Measurements from ENCODE around the gene SPON1. TPM values are rescaled to one million over a fixed set of nuclear protein-coding genes. Genes with fewer than 3 reads are reported as not detected.
A peak's percentile ranks its signal among the peaks of the same experiment; 100 is the strongest.

SPON1 gene
- total RNA-seq, 1 experiment from 2014 or later: 0.10 TPM

DNA sequence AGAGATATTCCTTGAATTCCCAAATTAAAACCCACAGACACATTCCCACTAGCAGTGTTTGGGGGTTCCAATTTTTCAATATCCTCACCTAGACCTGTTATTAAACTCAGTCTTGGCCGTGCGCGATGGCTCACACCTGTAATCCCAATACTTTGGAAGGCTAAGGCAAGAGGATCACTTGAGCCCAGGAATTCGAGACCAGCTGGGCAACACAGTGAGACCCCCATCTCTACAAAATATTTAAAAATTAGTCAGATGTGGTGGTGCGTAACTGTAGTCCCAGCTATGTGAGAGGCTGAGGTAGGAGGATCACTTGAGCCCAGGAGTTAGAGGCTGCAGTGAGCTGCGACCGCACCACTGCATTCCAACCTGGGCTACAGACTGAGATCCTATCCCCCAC, 343.1 kb downstream of the SPON1 start:
- CTCF ChIA-PET: no interaction called here
- in situ Hi-C loops (cut with HindIII; ENCODE audit: low pct_unique_long_range_greater_than_20kb, low sequenced_read_pairs): no loop called here

DNA sequence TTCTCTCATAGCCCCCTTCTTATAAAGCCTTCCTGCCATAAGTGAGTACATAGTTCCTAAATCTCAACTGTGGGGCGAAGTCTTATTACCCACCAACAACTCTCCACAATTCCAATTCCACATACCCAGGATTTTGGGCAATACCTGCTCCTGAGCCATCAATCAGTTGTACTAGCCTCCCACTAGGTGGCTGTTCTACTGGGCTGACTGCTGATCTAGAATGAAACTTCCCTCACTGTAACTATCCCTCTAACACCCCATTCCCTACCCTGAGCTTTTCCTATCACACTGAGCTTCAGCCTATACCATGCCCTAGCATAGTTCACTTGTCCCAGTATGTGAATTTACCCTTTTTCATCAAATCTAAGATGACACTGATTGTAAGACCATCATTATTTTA, 344.0 kb downstream of the SPON1 start:
- in situ Hi-C loops (cut with HindIII; ENCODE audit: low pct_unique_long_range_greater_than_20kb, low sequenced_read_pairs): no loop called here
- H3K36me3 ChIP-seq (ENCODE audit: control insufficient read depth, insufficient read depth, low read length): no peaks in the 10 kb centered on the region
- peaks cover 16% of the 10 kb centered on the region for H3K4me1 ChIP-seq (ENCODE audit: control insufficient read depth, insufficient read depth, low read length)
- no peaks in the 10 kb centered on the region for H3K27me3 ChIP-seq (ENCODE audit: control insufficient read depth, insufficient read depth, low read length)
- DNase-seq (ENCODE audit: low read depth, low spot score) (no peak), ATAC-seq (peak; percentile 44; the same call in 1 of the 2 replicates)
- H3K27ac ChIP-seq (ENCODE audit: low read length): no peak overlapping the region
- CTCF ChIA-PET: no interaction called here
- TF ChIP-seq CTCF (IDR thresholded peaks at IDR 0.05) (peak; percentile 36), TCF7L2 (IDR thresholded peaks at IDR 0.05; ENCODE audit: low read depth, low read length) (no peak), POLR2AphosphoS5 (IDR thresholded peaks at IDR 0.05; ENCODE audit: low read depth, low read length) (no peak), REST (IDR thresholded peaks at IDR 0.05; ENCODE audit: insufficient read depth in 1 of 2, low read depth in 2 of 2, low read length in 1 of 2) (no peak), SIN3A (IDR thresholded peaks at IDR 0.05; ENCODE audit: borderline replicate concordance, insufficient read depth, low read depth, low read length) (no peak)
- no peaks in the 10 kb centered on the region for H3K9me3 ChIP-seq (ENCODE audit: control insufficient read depth, insufficient read depth, low read depth, low read length)
- intact Hi-C loops (cut with micrococcal nuclease; ENCODE audit: unreplicated experiment): no loop called here
- no TSS peak for BruUV-seq (replicated peaks)
- POLR2A ChIA-PET: no interaction called here
- no peak overlapping the region for H3K4me3 ChIP-seq (ENCODE audit: low read depth in 2 of 2, low read length in 2 of 2)

More for the DNA sequence above, 343.1 kb downstream of the SPON1 start:
- TF ChIP-seq POLR2AphosphoS5 (IDR thresholded peaks at IDR 0.05; ENCODE audit: low read depth, low read length) (no peak), SIN3A (IDR thresholded peaks at IDR 0.05; ENCODE audit: borderline replicate concordance, insufficient read depth, low read depth, low read length) (no peak), CTCF (IDR thresholded peaks at IDR 0.05) (no peak), TCF7L2 (IDR thresholded peaks at IDR 0.05; ENCODE audit: low read depth, low read length) (no peak), REST (IDR thresholded peaks at IDR 0.05; ENCODE audit: insufficient read depth in 1 of 2, low read depth in 2 of 2, low read length in 1 of 2) (no peak)
- intact Hi-C loops (cut with micrococcal nuclease; ENCODE audit: unreplicated experiment): no loop called here
- Histone ChIP-seq H3K27me3 (ENCODE audit: control insufficient read depth, insufficient read depth, low read length) (no peaks in the 10 kb centered on the region), H3K36me3 (ENCODE audit: control insufficient read depth, insufficient read depth, low read length) (no peaks in the 10 kb centered on the region), H3K27ac (ENCODE audit: low read length) (no peak overlapping the region), H3K9me3 (ENCODE audit: control insufficient read depth, insufficient read depth, low read depth, low read length) (no peaks in the 10 kb centered on the region), H3K4me3 (ENCODE audit: low read depth in 2 of 2, low read length in 2 of 2) (no peak overlapping the region), H3K4me1 (ENCODE audit: control insufficient read depth, insufficient read depth, low read length) (peaks cover 16% of the 10 kb centered on the region)
- POLR2A ChIA-PET: no interaction called here
- DNase-seq (ENCODE audit: low read depth, low spot score) (no peak), ATAC-seq (no peak)
- no TSS peak for BruUV-seq (replicated peaks)
